H9 (cell line): ENCODE data around the gene ABL2. TPM values are rescaled to one million over a fixed set of nuclear protein-coding genes. Genes with fewer than 3 reads are reported as not detected.

ENCODE experiments used
- DNase-seq: peaks from one replicate; pipeline ENCODE4 v3.0.0-alpha.2; 2017
- H2AFZ ChIP-seq: one replicate; pipeline ENCODE4 v1.6.1; 2013; ENCODE audit warnings: mild to moderate bottlenecking, low read length, control low read depth, moderate library complexity
- H2AK5ac ChIP-seq: 2 replicates; pipeline ENCODE4 v1.6.1; 2013; ENCODE audit warnings: low read length, control low read depth, mixed read lengths; ENCODE audit not compliant: insufficient read length
- H2BK120ac ChIP-seq: one replicate; pipeline ENCODE4 v1.6.1; 2013; ENCODE audit warnings: low read depth, mild to moderate bottlenecking, low read length, control low read depth, inconsistent platforms; ENCODE audit not compliant: poor library complexity, severe bottlenecking
- H2BK12ac ChIP-seq: 2 replicates; pipeline ENCODE4 v1.6.1; 2013; ENCODE audit warnings: low read length, control low read depth, mixed read lengths, low read depth; ENCODE audit not compliant: insufficient read length
- H2BK15ac ChIP-seq: 2 replicates; pipeline ENCODE4 v1.6.1; 2013; ENCODE audit warnings: low read depth, low read length, control low read depth
- H2BK20ac ChIP-seq: one replicate; pipeline ENCODE4 v1.6.1; 2013; ENCODE audit warnings: low read depth, mild to moderate bottlenecking, low read length, control low read depth, inconsistent platforms; ENCODE audit not compliant: poor library complexity, severe bottlenecking
- H2BK5ac ChIP-seq: 2 replicates; pipeline ENCODE4 v1.6.1; 2013; ENCODE audit warnings: low read length, control low read depth, mixed read lengths; ENCODE audit not compliant: insufficient read length
- H3K14ac ChIP-seq: 2 replicates; pipeline ENCODE4 v1.6.1; 2013; ENCODE audit warnings: low read length, control low read depth; ENCODE audit not compliant: insufficient read depth
- H3K18ac ChIP-seq: 2 replicates; pipeline ENCODE4 v1.6.1; 2013; ENCODE audit warnings: low read depth, mild to moderate bottlenecking, mixed read lengths, low read length, control low read depth; ENCODE audit not compliant: insufficient read length
- H3K23ac ChIP-seq: 2 replicates; pipeline ENCODE4 v1.6.1; 2013; ENCODE audit warnings: low read length, control low read depth, mixed read lengths, low read depth; ENCODE audit not compliant: insufficient read length
- H3K23me2 ChIP-seq: 2 replicates; pipeline ENCODE4 v1.6.1; 2013; ENCODE audit warnings: low read depth, mild to moderate bottlenecking, mixed read lengths, low read length, control low read depth; ENCODE audit not compliant: insufficient read length, poor library complexity, severe bottlenecking
- H3K27ac ChIP-seq: 2 replicates; pipeline ENCODE4 v1.5.1; 2013; ENCODE audit warnings: low read length, control low read depth, mixed read lengths, low read depth; ENCODE audit not compliant: insufficient read length
- H3K27me3 ChIP-seq: 2 replicates; pipeline ENCODE4 v1.6.1; 2013; ENCODE audit warnings: low read length, control low read depth, inconsistent platforms; ENCODE audit not compliant: insufficient read depth
- H3K4ac ChIP-seq: 2 replicates; pipeline ENCODE4 v1.6.1; 2013; ENCODE audit warnings: low read depth, mild to moderate bottlenecking, control low read depth, inconsistent platforms, low read length, moderate library complexity
- H3K4me1 ChIP-seq: 2 replicates; pipeline ENCODE4 v1.6.1; 2013; ENCODE audit warnings: low read length, control low read depth, inconsistent platforms; ENCODE audit not compliant: insufficient read depth
- H3K4me2 ChIP-seq: 2 replicates; pipeline ENCODE4 v1.6.1; 2013; ENCODE audit warnings: low read length, control low read depth, mixed read lengths; ENCODE audit not compliant: insufficient read length, insufficient read depth
- H3K56ac ChIP-seq: 2 replicates; pipeline ENCODE4 v1.6.1; 2013; ENCODE audit warnings: low read depth, mild to moderate bottlenecking, mixed read lengths, low read length, control low read depth; ENCODE audit not compliant: insufficient read length
- H3K79me1 ChIP-seq: 2 replicates; pipeline ENCODE4 v1.6.1; 2013; ENCODE audit warnings: low read depth, mild to moderate bottlenecking, moderate library complexity, low read length, control low read depth, inconsistent platforms; ENCODE audit not compliant: insufficient read depth, poor library complexity, severe bottlenecking
- H3K79me2 ChIP-seq: 2 replicates; pipeline ENCODE4 v1.6.1; 2013; ENCODE audit warnings: low read length, control low read depth, inconsistent platforms; ENCODE audit not compliant: insufficient read depth
- H3K9ac ChIP-seq: 2 replicates; pipeline ENCODE4 v1.6.1; 2013; ENCODE audit warnings: low read length, control low read depth, mixed read lengths; ENCODE audit not compliant: insufficient read length; ENCODE audit errors: extremely low read depth
- H3K9me3 ChIP-seq: one replicate; pipeline ENCODE4 v1.6.1; 2013; ENCODE audit warnings: low read depth, low read length, inconsistent platforms; ENCODE audit not compliant: control insufficient read depth
- H3T11ph ChIP-seq: one replicate; pipeline ENCODE4 v1.6.1; 2013; ENCODE audit warnings: mild to moderate bottlenecking, low read length, control low read depth, inconsistent platforms
- H4K20me1 ChIP-seq: one replicate; pipeline ENCODE4 v1.6.1; 2013; ENCODE audit not compliant: control insufficient read depth, insufficient read length, insufficient read depth
- H4K5ac ChIP-seq: 2 replicates; pipeline ENCODE4 v1.6.1; 2013; ENCODE audit warnings: low read depth, mild to moderate bottlenecking, mixed read lengths, low read length, control low read depth; ENCODE audit not compliant: insufficient read length
- H4K8ac ChIP-seq: replicated peaks from 2 replicates; pipeline ENCODE4 v1.6.1; 2013; ENCODE audit warnings: low read length, control low read depth, mixed read lengths, low read depth; ENCODE audit not compliant: insufficient read length
- H4K91ac ChIP-seq: 2 replicates; pipeline ENCODE4 v1.6.1; 2013; ENCODE audit warnings: low read depth, mild to moderate bottlenecking, moderate library complexity, mixed read lengths, low read length, control low read depth; ENCODE audit not compliant: insufficient read length
- H3K27ac Mint-ChIP-seq, 3 experiments: 2 replicates in 2 of 3; 3 replicates in 1 of 3; pipeline ENCODE4 v1.8.0; 2020 to 2021; ENCODE audit warnings: mixed read lengths in 3 of 3, mild to moderate bottlenecking in 1 of 3, moderate library complexity in 1 of 3
- H3K27me3 Mint-ChIP-seq: 2 replicates; pipeline ENCODE4 v1.8.0; 2021; ENCODE audit warnings: low read depth, mild to moderate bottlenecking, moderate library complexity, mixed read lengths
- H3K36me3 Mint-ChIP-seq, 3 experiments: 2 replicates in 2 of 3; 3 replicates in 1 of 3; pipeline ENCODE4 v1.8.0; 2020 to 2021; ENCODE audit warnings: low read depth in 3 of 3, mixed read lengths in 3 of 3; ENCODE audit not compliant: insufficient read depth in 1 of 3
- H3K4me1 Mint-ChIP-seq, 2 experiments: 2 replicates each; pipeline ENCODE4 v1.8.0; 2020; ENCODE audit warnings: mixed read lengths in 2 of 2
- H3K4me3 Mint-ChIP-seq, 2 experiments: 2 replicates in 1 of 2; 3 replicates in 1 of 2; pipeline ENCODE4 v1.8.0; 2020 to 2021; ENCODE audit warnings: mild to moderate bottlenecking in 2 of 2, mixed read lengths in 2 of 2, moderate library complexity in 1 of 2
- H3K9me3 Mint-ChIP-seq, 2 experiments: 2 replicates in 1 of 2; 3 replicates in 1 of 2; pipeline ENCODE4 v1.8.0; 2020; ENCODE audit warnings: mild to moderate bottlenecking in 2 of 2, mixed read lengths in 2 of 2, moderate library complexity in 1 of 2
- CTCF ChIP-seq: fragments of 200-600 bp; sonication (generic); conservative IDR thresholded peaks from 3 replicates; pipeline ENCODE4 v1.8.0; 2021; ENCODE audit warnings: antibody characterized with exemption, mild to moderate bottlenecking
- WGBS: extraction: QIAGEN DNeasy Blood & Tissue Kit; methylation state at CpG from one replicate; pipeline ENCODE4 v1.1.7; 2013; ENCODE audit warnings: missing lambda C conversion rate, low lambda C conversion rate, mixed read lengths; ENCODE audit not compliant: insufficient read length; ENCODE audit errors: extremely low coverage; 5-methylcytosine and 5-hydroxymethylcytosine counted together
- total RNA-seq: library from RNA; stranded (reverse); gene quantifications from 2 replicates; pipeline ENCODE4 v1.2.1, GENCODE V29; 2021

ABL2 gene
- total RNA-seq, 1 experiment from 2014 or later = 21.2 TPM

- H4K91ac ChIP-seq = no peak overlapping the region
- H3K79me1 ChIP-seq = no peaks in the 10 kb centered on the region
- H3K9me3 Mint-ChIP-seq = peaks cover 5 to 10% of the 10 kb centered on the region in 2 experiments; a peak in 4 of 5 replicates
- no peak overlapping the region for H3T11ph ChIP-seq
- H2BK120ac ChIP-seq = no peak overlapping the region
- no peak overlapping the region for H4K8ac ChIP-seq
- no peak overlapping the region for H3K27ac Mint-ChIP-seq
- H3K14ac ChIP-seq = no peak overlapping the region
- H3K23ac ChIP-seq = no peak overlapping the region
- H3K27me3 Mint-ChIP-seq = no peaks in the 10 kb centered on the region
- H2BK5ac ChIP-seq = no peak overlapping the region
- H3K9me3 ChIP-seq = no peaks in the 10 kb centered on the region
- no peaks in the 10 kb centered on the region; the same call in 1 of the 2 replicates for H3K79me2 ChIP-seq
- no peaks in the 10 kb centered on the region for H4K20me1 ChIP-seq
- no peak overlapping the region for H2AFZ ChIP-seq
- H3K56ac ChIP-seq = no peak overlapping the region
- no peak overlapping the region for H2BK12ac ChIP-seq
- no peak overlapping the region for H2BK15ac ChIP-seq
- H3K36me3 Mint-ChIP-seq = peaks cover 8 to 19% (median 9%) of the 10 kb centered on the region in 3 experiments; a peak in 6 of 7 replicates
- no peak overlapping the region for H3K4ac ChIP-seq
- H2BK20ac ChIP-seq = no peak overlapping the region
- no peak for TF ChIP-seq CTCF
- peaks cover 1 to 8% of the 10 kb centered on the region in 2 experiments for H3K4me1 Mint-ChIP-seq
- no peak overlapping the region for H3K9ac ChIP-seq
- no peak overlapping the region for H4K5ac ChIP-seq
- no peak overlapping the region for H3K4me3 Mint-ChIP-seq
- no peak for DNase-seq
- no peaks in the 10 kb centered on the region for H3K4me1 ChIP-seq
- H3K23me2 ChIP-seq = no peaks in the 10 kb centered on the region
- H3K27me3 ChIP-seq = no peaks in the 10 kb centered on the region
- WGBS = no CpG with 5 or more reads among the region's 1 CpG
- no peak overlapping the region for H3K18ac ChIP-seq
- no peak overlapping the region for H3K4me2 ChIP-seq
- no peak overlapping the region for H2AK5ac ChIP-seq
- H3K27ac ChIP-seq = no peak overlapping the region
Observed at GRCh38 chr1:179146911-179147310, 82.6 kb downstream of the ABL2 start.
